Small intestine (tissue), 7 donors: ENCODE data around the gene PHC2. TPM values are rescaled to one million over a fixed set of nuclear protein-coding genes. Genes with fewer than 3 reads are reported as not detected.
A peak's percentile ranks its signal among the peaks of the same experiment; 100 is the strongest.

Experiments
- DNase-seq, 2 donors: peaks; one replicate each; pipeline versions ENCODE4 v3.0.0 to v3.0.0-alpha.2; 2013
- FAIRE-seq: peaks from 2 replicates; lab custom pipeline; 2012; peaks lifted over from hg19 to GRCh38; lab: Jason Lieb, UNC
- H3K27ac ChIP-seq, 3 donors: one replicate each; pipeline ENCODE4 v1.5.1; 2013; ENCODE audit warnings: low read length in 2 of 3, mild to moderate bottlenecking in 2 of 3, control low read depth in 1 of 3, inconsistent platforms in 1 of 3, low read depth in 1 of 3, moderate library complexity in 1 of 3
- H3K27me3 ChIP-seq, 3 donors: one replicate each; pipeline ENCODE4 v1.6.1; 2013; ENCODE audit warnings: low read length in 3 of 3, inconsistent platforms in 1 of 3; ENCODE audit not compliant: control insufficient read depth in 3 of 3, insufficient read depth in 3 of 3
- H3K36me3 ChIP-seq, 3 donors: one replicate each; pipeline ENCODE4 v1.6.1; 2013; ENCODE audit warnings: low read length in 3 of 3, inconsistent platforms in 1 of 3, low read depth in 1 of 3, mild to moderate bottlenecking in 1 of 3, moderate library complexity in 1 of 3; ENCODE audit not compliant: control insufficient read depth in 3 of 3, insufficient read depth in 2 of 3
- H3K4me1 ChIP-seq, 3 donors: one replicate each; pipeline ENCODE4 v1.6.1; 2013; ENCODE audit warnings: low read length in 2 of 3, inconsistent platforms in 1 of 3, low read depth in 1 of 3, mild to moderate bottlenecking in 1 of 3, moderate library complexity in 1 of 3; ENCODE audit not compliant: control insufficient read depth in 3 of 3, insufficient read depth in 2 of 3
- H3K4me3 ChIP-seq, 3 donors: one replicate each; pipeline ENCODE4 v1.5.1; 2013; ENCODE audit warnings: low read length in 3 of 3, control low read depth in 1 of 3, inconsistent platforms in 1 of 3, low read depth in 1 of 3, mild to moderate bottlenecking in 1 of 3, moderate library complexity in 1 of 3
- H3K9me3 ChIP-seq, 2 donors: one replicate each; pipeline ENCODE4 v1.6.1; 2013; ENCODE audit warnings: low read depth in 1 of 2, low read length in 1 of 2; ENCODE audit not compliant: control insufficient read depth in 2 of 2, insufficient read depth in 1 of 2
- WGBS, 3 donors: extraction: QIAGEN DNeasy Blood & Tissue Kit; methylation state at CpG; one replicate each; pipeline ENCODE4 v1.1.7; 2013; 5-methylcytosine and 5-hydroxymethylcytosine counted together
- polyA plus RNA-seq, 4 donors: library from polyadenylated mRNA; stranded (reverse) in 3 of 4; unstranded in 1 of 4; fragments of 200-250 nt in 3 of 4; fragments of 120-200 nt in 1 of 4; gene quantifications; one replicate each; pipeline versions ENCODE4 v1.2.1 to v1.2.3, GENCODE V29; 2013
- donor health status: healthy with polysubstance abuse.
- donor health status: control.
- donor health status: control.
- donor health status: Bipolar disorder and iron deficiency.
- donor health status: healthy.

The PHC2 gene
- polyA plus RNA-seq, 4 donors = 41.2 to 110 (median 47.8) TPM

GRCh38 chr1:33468967-33469366 is 38.1 kb upstream of the PHC2 start:
- no peaks in the 10 kb centered on the region for H3K36me3 ChIP-seq
- FAIRE-seq (no peak), DNase-seq (no peak)
- 65 to 80% (median 76%) methylated on average over 3 of the region's 3 CpGs for WGBS, 3 donors
- no peaks in the 10 kb centered on the region for H3K27me3 ChIP-seq
- H3K4me3 ChIP-seq = no peak overlapping the region
- no peaks in the 10 kb centered on the region for H3K9me3 ChIP-seq
- H3K27ac ChIP-seq = no peak overlapping the region
- H3K4me1 ChIP-seq = peaks cover 0 to 5% (median 3%) of the 10 kb centered on the region in 3 donors

GRCh38 chr1:33468531-33468930 is 37.6 kb upstream of the PHC2 start:
- Histone ChIP-seq H3K27me3 (no peaks in the 10 kb centered on the region), H3K27ac (no peak overlapping the region), H3K9me3 (no peaks in the 10 kb centered on the region), H3K36me3 (no peaks in the 10 kb centered on the region), H3K4me1 (peaks cover 0 to 5% (median 0%) of the 10 kb centered on the region in 3 donors), H3K4me3 (no peak overlapping the region)
- 88 to 92% (median 91%) methylated on average over 3 to 4 of the region's 4 CpGs for WGBS, 3 donors
- DNase-seq (no peak), FAIRE-seq (no peak)

GRCh38 chr1:33468011-33468410 is 37.1 kb upstream of the PHC2 start:
- Histone ChIP-seq H3K4me1 (peaks cover 0 to 1% (median 0%) of the 10 kb centered on the region in 3 donors), H3K36me3 (no peaks in the 10 kb centered on the region), H3K4me3 (no peak overlapping the region), H3K27me3 (no peaks in the 10 kb centered on the region), H3K9me3 (no peaks in the 10 kb centered on the region), H3K27ac (no peak overlapping the region)
- 78 to 87% (median 84%) methylated on average over 4 of the region's 4 CpGs for WGBS, 3 donors
- FAIRE-seq (no peak), DNase-seq (no peak)

- Histone ChIP-seq H3K4me3 (no peak overlapping the region), H3K36me3 (no peaks in the 10 kb centered on the region), H3K27ac (no peak overlapping the region), H3K9me3 (no peaks in the 10 kb centered on the region), H3K27me3 (no peaks in the 10 kb centered on the region), H3K4me1 (no peaks in the 10 kb centered on the region)
- WGBS, 3 donors = 46 to 67% (median 57%) methylated on average over 6 of the region's 6 CpGs
- FAIRE-seq = no peak
- peak in 1 of 2 donors; percentile 26 for DNase-seq
Measured at GRCh38 chr1:33466159-33466558, 35.3 kb upstream of the PHC2 start.

DNA sequence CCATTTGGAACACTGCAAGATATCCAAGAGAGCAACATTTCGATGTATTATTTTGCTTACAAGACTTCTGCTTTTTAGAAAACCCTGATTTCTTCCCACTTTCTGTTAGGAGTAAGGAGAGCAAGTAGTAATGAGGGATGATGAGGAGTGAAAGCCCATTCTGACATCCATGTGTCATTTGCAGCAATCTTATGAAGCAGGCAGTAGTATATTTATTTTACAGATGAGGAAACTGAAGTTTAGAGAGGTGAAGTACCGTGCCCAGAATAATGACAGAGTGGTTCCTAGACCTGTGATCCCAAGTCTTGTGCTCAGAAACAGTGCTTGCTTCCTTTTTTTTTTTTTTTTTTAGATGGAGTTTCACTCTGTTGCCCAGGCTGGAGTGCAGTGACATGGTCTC is 34.4 kb upstream of the PHC2 start:
- H3K27me3 ChIP-seq = no peaks in the 10 kb centered on the region
- no peaks in the 10 kb centered on the region for H3K9me3 ChIP-seq
- no peak overlapping the region for H3K27ac ChIP-seq
- FAIRE-seq (no peak), DNase-seq (no peak)
- no peaks in the 10 kb centered on the region for H3K36me3 ChIP-seq
- 76 to 86% (median 83%) methylated on average over 2 of the region's 2 CpGs for WGBS, 3 donors
- H3K4me1 ChIP-seq = no peaks in the 10 kb centered on the region
- no peak overlapping the region for H3K4me3 ChIP-seq

- no peaks in the 10 kb centered on the region for H3K4me1 ChIP-seq
- no peak overlapping the region for H3K27ac ChIP-seq
- H3K27me3 ChIP-seq = no peaks in the 10 kb centered on the region
- WGBS, 3 donors = 88 to 94% (median 90%) methylated on average over 3 of the region's 3 CpGs
- FAIRE-seq = no peak
- H3K9me3 ChIP-seq = no peaks in the 10 kb centered on the region
- no peaks in the 10 kb centered on the region for H3K36me3 ChIP-seq
- no peak for DNase-seq
- no peak overlapping the region for H3K4me3 ChIP-seq
Measured at GRCh38 chr1:33464552-33464951, 33.7 kb upstream of the PHC2 start.

DNA sequence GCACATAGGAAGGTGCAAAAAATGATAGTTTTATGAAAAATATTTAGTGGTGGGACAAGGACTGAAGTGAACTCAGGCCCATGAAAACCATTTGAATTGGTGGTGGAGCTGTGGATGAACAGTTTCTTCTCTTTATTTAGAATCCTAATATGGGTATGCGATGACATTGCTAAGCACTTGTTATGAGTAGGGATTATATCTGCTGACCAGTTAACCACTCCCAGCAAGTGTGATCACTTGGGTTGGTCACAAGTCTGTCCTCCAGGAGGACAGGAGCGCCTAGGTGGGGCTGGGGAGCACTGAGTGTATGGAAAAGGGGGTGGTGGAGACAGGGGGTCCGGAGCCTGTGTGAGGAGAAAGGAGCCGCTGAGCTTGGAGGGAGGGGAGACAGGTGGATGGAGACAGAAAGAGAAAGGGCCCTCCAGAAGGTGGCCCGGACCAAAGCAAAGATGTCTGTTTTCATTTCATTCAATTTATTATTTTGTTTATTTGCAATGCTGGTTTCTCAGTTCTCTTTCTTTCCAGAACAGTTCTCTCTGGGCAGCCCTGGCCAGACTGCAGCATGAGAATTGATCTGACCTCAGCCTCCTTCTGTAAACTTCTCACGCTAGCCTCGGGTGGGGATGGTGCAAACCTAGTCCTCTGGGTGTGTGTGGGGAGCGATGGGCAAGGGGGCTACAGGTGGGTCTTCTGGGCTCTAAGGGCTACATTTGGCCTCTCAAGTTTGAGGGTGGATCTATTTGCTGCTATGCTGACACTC is 31.7 kb upstream of the PHC2 start:
- FAIRE-seq = no peak
- Histone ChIP-seq H3K36me3 (no peaks in the 10 kb centered on the region), H3K9me3 (no peaks in the 10 kb centered on the region), H3K4me3 (no peak overlapping the region), H3K27me3 (no peaks in the 10 kb centered on the region), H3K27ac (no peak overlapping the region), H3K4me1 (no peaks in the 10 kb centered on the region)
- WGBS, 3 donors = 80 to 88% (median 85%) methylated on average over 8 of the region's 8 CpGs
- DNase-seq = no peak

- Histone ChIP-seq H3K36me3 (no peaks in the 10 kb centered on the region), H3K4me3 (no peak overlapping the region), H3K9me3 (no peaks in the 10 kb centered on the region), H3K27ac (peak overlapping the region in 1 of 3 donors; percentile 22), H3K4me1 (no peaks in the 10 kb centered on the region), H3K27me3 (no peaks in the 10 kb centered on the region)
- WGBS, 3 donors = 63 to 81% (median 74%) methylated on average over 4 of the region's 4 CpGs
- no peak for FAIRE-seq
- DNase-seq = no peak
Measured at GRCh38 chr1:33460947-33461629, 30.2 kb upstream of the PHC2 start.
